GM23338 (cell line): ENCODE data around the gene CRACR2A. TPM values are rescaled to one million over a fixed set of nuclear protein-coding genes. Genes with fewer than 3 reads are reported as not detected.

Experiments used
- ATAC-seq: fragments of 200-7000 bp; cut with Tn5 transposase; 3 replicates; pipeline ENCODE4 v1.9.1; 2020
- DNase-seq: peaks from one replicate; pipeline ENCODE4 v3.0.0-alpha.2; 2015; ENCODE audit warnings: low spot score
- H2AFZ ChIP-seq: fragments of 200-600 bp; sonication (generic); 2 replicates; pipeline ENCODE4 v1.8.0; 2016; ENCODE audit warnings: antibody characterized with exemption, mild to moderate bottlenecking, moderate library complexity
- H3F3A ChIP-seq: fragments of 200-600 bp; sonication (generic); replicated peaks from 2 replicates; pipeline ENCODE4 v1.8.0; 2017; ENCODE audit warnings: antibody characterized with exemption, mixed run types, low read depth
- H3K27ac ChIP-seq: fragments of 200-600 bp; sonication (generic); 2 replicates; pipeline ENCODE4 v1.6.1; 2016; ENCODE audit warnings: low read depth
- H3K27me3 ChIP-seq: fragments of 200-600 bp; sonication (generic); 2 replicates; pipeline ENCODE4 v1.8.0; 2016; ENCODE audit warnings: mild to moderate bottlenecking, mixed run types, moderate library complexity; ENCODE audit not compliant: insufficient read depth
- H3K36me3 ChIP-seq: fragments of 200-600 bp; sonication (generic); 2 replicates; pipeline ENCODE4 v1.8.0; 2016; ENCODE audit warnings: mild to moderate bottlenecking; ENCODE audit not compliant: insufficient read depth
- H3K4me1 ChIP-seq: fragments of 200-600 bp; sonication (generic); 2 replicates; pipeline ENCODE4 v1.8.0; 2016; ENCODE audit warnings: mild to moderate bottlenecking, moderate library complexity; ENCODE audit not compliant: insufficient read depth
- H3K4me2 ChIP-seq: fragments of 200-600 bp; sonication (generic); 2 replicates; pipeline ENCODE4 v1.7.1; 2017; ENCODE audit warnings: mixed run types
- H3K4me3 ChIP-seq: fragments of 200-600 bp; sonication (generic); 2 replicates; pipeline ENCODE4 v1.6.1; 2016; ENCODE audit warnings: mixed run types
- H3K79me2 ChIP-seq: fragments of 200-600 bp; sonication (generic); replicated peaks from 2 replicates; pipeline ENCODE4 v1.8.0; 2017; ENCODE audit warnings: mild to moderate bottlenecking; ENCODE audit not compliant: insufficient read depth
- H3K9me2 ChIP-seq: fragments of 200-600 bp; sonication (generic); 2 replicates; pipeline ENCODE4 v1.8.0; 2017; ENCODE audit not compliant: insufficient read depth
- H4K20me1 ChIP-seq: fragments of 200-600 bp; sonication (generic); replicated peaks from 2 replicates; pipeline ENCODE4 v1.8.0; 2017; ENCODE audit warnings: mild to moderate bottlenecking; ENCODE audit not compliant: insufficient read depth
- H3K27ac Mint-ChIP-seq: 2 replicates; pipeline ENCODE4 v1.8.0; 2020; ENCODE audit warnings: inconsistent platforms, mild to moderate bottlenecking, moderate library complexity, mixed read lengths
- H3K27me3 Mint-ChIP-seq: 3 replicates; pipeline ENCODE4 v1.8.0; 2022; ENCODE audit warnings: low read depth, mild to moderate bottlenecking, moderate library complexity, mixed read lengths, inconsistent platforms; ENCODE audit not compliant: insufficient read depth, poor library complexity
- H3K36me3 Mint-ChIP-seq: 3 replicates; pipeline ENCODE4 v1.8.0; 2021; ENCODE audit warnings: low read depth, mild to moderate bottlenecking, inconsistent platforms, moderate library complexity, mixed read lengths
- H3K4me1 Mint-ChIP-seq: 3 replicates; pipeline ENCODE4 v1.8.0; 2020; ENCODE audit warnings: mild to moderate bottlenecking, inconsistent platforms, mixed read lengths
- H3K4me3 Mint-ChIP-seq: 3 replicates; pipeline ENCODE4 v1.8.0; 2021; ENCODE audit warnings: moderate library complexity, mild to moderate bottlenecking, inconsistent platforms, mixed read lengths
- H3K9me3 Mint-ChIP-seq: 3 replicates; pipeline ENCODE4 v1.8.0; 2020; ENCODE audit warnings: moderate library complexity, mild to moderate bottlenecking, inconsistent platforms, mixed read lengths
- CREB1 ChIP-seq: fragments of 250-450 bp; sonication (Bioruptor Pico); IDR thresholded peaks from 2 replicates; pipeline ENCODE4 v1.5.0; 2020; ENCODE audit warnings: low read depth, mild to moderate bottlenecking, moderate library complexity
- CTCF ChIP-seq, 2 experiments: fragments of 200-600 bp in 1 of 2; sonication (generic) in 1 of 2; conservative IDR thresholded peaks; 2 replicates each; pipeline versions ENCODE4 v1.5.1 to v1.6.1; 2016 to 2017; ENCODE audit warnings: antibody characterized with exemption in 2 of 2, low read depth in 2 of 2, mild to moderate bottlenecking in 2 of 2, moderate library complexity in 1 of 2
- ETS1 ChIP-seq: IDR thresholded peaks from 2 replicates; pipeline ENCODE4 v1.6.1; 2016; ENCODE audit warnings: antibody characterized with exemption
- EZH2 ChIP-seq: fragments of 200-600 bp; sonication (generic); IDR thresholded peaks from one replicate; pipeline ENCODE4 v1.8.0; 2017; ENCODE audit warnings: antibody characterized with exemption, mild to moderate bottlenecking, low read depth; ENCODE audit not compliant: unreplicated experiment
- EZH2phosphoT487 ChIP-seq: fragments of 200-600 bp; sonication (generic); IDR thresholded peaks from one replicate; pipeline ENCODE4 v1.8.1; 2018; ENCODE audit warnings: antibody characterized with exemption; ENCODE audit not compliant: unreplicated experiment
- JUNB ChIP-seq: IDR thresholded peaks from one replicate; pipeline ENCODE4 v1.6.1; 2016; ENCODE audit warnings: antibody characterized with exemption; ENCODE audit not compliant: unreplicated experiment
- NANOG ChIP-seq: IDR thresholded peaks from 2 replicates; pipeline ENCODE4 v1.6.1; 2016; ENCODE audit warnings: antibody characterized with exemption, borderline replicate concordance
- POLR2AphosphoS5 ChIP-seq: IDR thresholded peaks from 2 replicates; pipeline ENCODE4 v1.6.1; 2016; ENCODE audit warnings: antibody characterized with exemption, low read depth
- REST ChIP-seq: IDR thresholded peaks from one replicate; pipeline ENCODE4 v1.6.1; 2018; ENCODE audit warnings: antibody characterized with exemption; ENCODE audit not compliant: unreplicated experiment
- STAT1 ChIP-seq: IDR thresholded peaks from one replicate; pipeline ENCODE4 v1.6.1; 2016; ENCODE audit warnings: antibody characterized with exemption; ENCODE audit not compliant: unreplicated experiment
- ZNF114 ChIP-seq: fragments of 250-450 bp; sonication (Bioruptor Pico); IDR thresholded peaks from 2 replicates; pipeline ENCODE4 v1.5.0; 2020; ENCODE audit warnings: mild to moderate bottlenecking, moderate library complexity
- ZNF331 ChIP-seq: fragments of 250-450 bp; sonication (Bioruptor Pico); IDR thresholded peaks from 2 replicates; pipeline ENCODE4 v1.5.0; 2020; ENCODE audit warnings: low read depth, mild to moderate bottlenecking, moderate library complexity
- ZNF462 ChIP-seq: fragments of 250-450 bp; sonication (Bioruptor Pico); IDR thresholded peaks from 2 replicates; pipeline ENCODE4 v1.5.0; 2020; ENCODE audit warnings: mild to moderate bottlenecking, moderate library complexity
- polyA plus RNA-seq: library from polyadenylated mRNA; unstranded; fragments of >200 nt; fragmentation: Nextera tagmentation; extraction: Ambion mirVana; gene quantifications from 2 replicates; pipeline ENCODE4 v1.2.1, GENCODE V29; 2016
- total RNA-seq: library from RNA; depleted of rRNA; stranded (reverse); fragments of >200 nt; shearing (Covaris generic); gene quantifications from 2 replicates; pipeline ENCODE4 v1.2.3, GENCODE V29; 2014

CRACR2A gene
- total and polyA plus RNA-seq, 2 experiments from 2014 or later: 1.5 to 3.0 TPM

GRCh38 chr12:3580094-3580749 lies 172.7 kb downstream of the CRACR2A start:
- H3F3A ChIP-seq: no peaks in the 10 kb centered on the region
- no peaks in the 10 kb centered on the region for H3K36me3 ChIP-seq
- no peaks in the 10 kb centered on the region for H3K79me2 ChIP-seq
- TF ChIP-seq NANOG: no peak
- TF ChIP-seq STAT1: no peak
- no peak for TF ChIP-seq REST
- TF ChIP-seq ZNF114 (CRISPR knock-in tag): no peak
- no peak for TF ChIP-seq EZH2phosphoT487
- no peak for TF ChIP-seq CREB1 (CRISPR knock-in tag)
- no peak for TF ChIP-seq JUNB
- no peak for TF ChIP-seq EZH2
- TF ChIP-seq ZNF462 (CRISPR knock-in tag): no peak
- no peak for TF ChIP-seq ETS1
- no peak for TF ChIP-seq POLR2AphosphoS5
- no peak for TF ChIP-seq ZNF331 (CRISPR knock-in tag)
- no peak for TF ChIP-seq CTCF (conservative IDR thresholded peaks at IDR 0.05; ENCODE audit: low read depth in 2 of 2)
- no peaks in the 10 kb centered on the region for H3K27me3 ChIP-seq
- H3K4me1 ChIP-seq: peaks cover 8% of the 10 kb centered on the region; the same call in 1 of the 2 replicates
- Mint-ChIP-seq H3K4me1 (peaks cover 13% of the 10 kb centered on the region), H3K9me3 (0 out of 3 replicates have a peak, but pooled peaks cover 2% of the 10 kb centered on the region), H3K27ac (no peak overlapping the region), H3K27me3 (peaks cover 4% of the 10 kb centered on the region), H3K36me3 (no peaks in the 10 kb centered on the region), H3K4me3 (no peak overlapping the region)
- H3K27ac ChIP-seq: no peak overlapping the region
- H3K4me2 ChIP-seq: 0 out of 2 replicates have a peak overlapping the region, but pooled peaks have one; percentile 10
- no peaks in the 10 kb centered on the region for H4K20me1 ChIP-seq
- no peak overlapping the region for H3K4me3 ChIP-seq
- no peak for DNase-seq
- no peak for ATAC-seq
- H3K9me2 ChIP-seq: 0 out of 2 replicates have a peak, but pooled peaks cover 8% of the 10 kb centered on the region
- no peak overlapping the region for H2AFZ ChIP-seq
